ENCODE results near the gene PEPD.

PEPD gene

GRCh38 chr19:33438987-33439781 is 82.4 kb downstream of the PEPD start:
- TF ChIP-seq GATA1 (IDR thresholded peaks at IDR 0.05; ENCODE audit: low read depth, low read length): no peak
- no peak for TF ChIP-seq POLR2A (IDR thresholded peaks at IDR 0.05; ENCODE audit: low read length)
- no peak for DNase-seq

GRCh38 chr19:33437821-33438671 is 83.5 kb downstream of the PEPD start:
- no peak for TF ChIP-seq GATA1 (IDR thresholded peaks at IDR 0.05; ENCODE audit: low read depth, low read length)
- no peak for TF ChIP-seq POLR2A (IDR thresholded peaks at IDR 0.05; ENCODE audit: low read length)
- no peak for DNase-seq

- TF ChIP-seq GATA1 (IDR thresholded peaks at IDR 0.05; ENCODE audit: low read depth, low read length) (no peak), POLR2A (IDR thresholded peaks at IDR 0.05; ENCODE audit: low read length) (no peak)
- DNase-seq: no peak
Observed at GRCh38 chr19:33437393-33437820, 84.2 kb downstream of the PEPD start.

- TF ChIP-seq GATA1 (IDR thresholded peaks at IDR 0.05; ENCODE audit: low read depth, low read length) (no peak), POLR2A (IDR thresholded peaks at IDR 0.05; ENCODE audit: low read length) (no peak)
- DNase-seq: no peak
Observed at GRCh38 chr19:33436360-33437345, 84.9 kb downstream of the PEPD start.

GRCh38 chr19:33435706-33436359 is 85.8 kb downstream of the PEPD start:
- TF ChIP-seq GATA1 (IDR thresholded peaks at IDR 0.05; ENCODE audit: low read depth, low read length): no peak
- TF ChIP-seq POLR2A (IDR thresholded peaks at IDR 0.05; ENCODE audit: low read length): no peak
- no peak for DNase-seq

GRCh38 chr19:33434886-33435705 is 86.5 kb downstream of the PEPD start:
- TF ChIP-seq GATA1 (IDR thresholded peaks at IDR 0.05; ENCODE audit: low read depth, low read length) (no peak), POLR2A (IDR thresholded peaks at IDR 0.05; ENCODE audit: low read length) (no peak)
- no peak for DNase-seq

GRCh38 chr19:33434069-33434885 is 87.3 kb downstream of the PEPD start:
- TF ChIP-seq POLR2A (IDR thresholded peaks at IDR 0.05; ENCODE audit: low read length) (no peak), GATA1 (IDR thresholded peaks at IDR 0.05; ENCODE audit: low read depth, low read length) (no peak)
- DNase-seq: no peak

GRCh38 chr19:33432446-33433170 is 89.0 kb downstream of the PEPD start:
- TF ChIP-seq GATA1 (IDR thresholded peaks at IDR 0.05; ENCODE audit: low read depth, low read length) (no peak), POLR2A (IDR thresholded peaks at IDR 0.05; ENCODE audit: low read length) (no peak)
- DNase-seq: no peak

GRCh38 chr19:33432015-33432414 is 89.6 kb downstream of the PEPD start:
- no peak for DNase-seq
- TF ChIP-seq POLR2A (IDR thresholded peaks at IDR 0.05; ENCODE audit: low read length) (no peak), GATA1 (IDR thresholded peaks at IDR 0.05; ENCODE audit: low read depth, low read length) (no peak)

GRCh38 chr19:33430674-33431277 is 90.8 kb downstream of the PEPD start:
- no peak for TF ChIP-seq GATA1 (IDR thresholded peaks at IDR 0.05; ENCODE audit: low read depth, low read length)
- no peak for TF ChIP-seq POLR2A (IDR thresholded peaks at IDR 0.05; ENCODE audit: low read length)
- DNase-seq: peak; percentile 61 to 77

All from erythroblast (primary cell).